Mucosa of descending colon (tissue), 3 donors: ENCODE results near the gene OLFM1. TPM values are rescaled to one million over a fixed set of nuclear protein-coding genes. Genes with fewer than 3 reads are reported as not detected.

ENCODE experiments used
- ATAC-seq: fragments of 200-7000 bp; cut with Tn5 transposase; one replicate; pipeline ENCODE4 v1.9.1; 2020; ENCODE audit warnings: mild to moderate bottlenecking, moderate library complexity
- DNase-seq, 3 donors: peaks; one replicate each; pipeline ENCODE4 v3.0.0-alpha.2; 2020
- H3K36me3 ChIP-seq: fragments of 200-600 bp; one replicate; pipeline ENCODE4 v1.8.0; 2021; ENCODE audit warnings: low read depth, mild to moderate bottlenecking
- H3K4me1 ChIP-seq: fragments of 200-600 bp; one replicate; pipeline ENCODE4 v1.8.0; 2021; ENCODE audit warnings: low read depth, mild to moderate bottlenecking
- H3K4me3 ChIP-seq: fragments of 200-600 bp; one replicate; pipeline ENCODE4 v1.8.0; 2021; ENCODE audit warnings: mild to moderate bottlenecking
- H3K9me3 ChIP-seq: fragments of 200-600 bp; one replicate; pipeline ENCODE4 v1.8.0; 2021; ENCODE audit warnings: mild to moderate bottlenecking
- CTCF ChIP-seq: fragments of 200-600 bp; IDR thresholded peaks from one replicate; pipeline ENCODE4 v1.8.0; 2022; ENCODE audit warnings: antibody characterized with exemption, mild to moderate bottlenecking
- intact Hi-C, 2 donors: fragments of 100-400 bp; cut with DNase I in 1 of 2; cut with micrococcal nuclease in 1 of 2; formaldehyde crosslinking; loops; one replicate each; pipeline versions ENCODE4 v1.11.0 to v1.11.1; 2022; cut with DNase I, micrococcal nuclease
- total RNA-seq, 3 donors: library from RNA; stranded (reverse); fragmentation: NEBNext Ultra II Directional in 2 of 3; extraction: Animal tissue kit (Norgen Biotek cat#: 25700) in 2 of 3; gene quantifications; one replicate each; pipeline versions ENCODE4 v1.2.1 to v1.2.4, GENCODE V29; 2021 to 2023
- donor health status: DM: no; HTN: no; CAD: no; lungs with moderate emphysema.
- donor health status: DM: no; HTN: no; CAD: no.
- donor health status: DM: no; HTN: yes; CAD: no.

OLFM1 gene
- total RNA-seq, 3 donors from 2014 or later, result 4.6 to 17.7 (median 13.9) TPM

DNA sequence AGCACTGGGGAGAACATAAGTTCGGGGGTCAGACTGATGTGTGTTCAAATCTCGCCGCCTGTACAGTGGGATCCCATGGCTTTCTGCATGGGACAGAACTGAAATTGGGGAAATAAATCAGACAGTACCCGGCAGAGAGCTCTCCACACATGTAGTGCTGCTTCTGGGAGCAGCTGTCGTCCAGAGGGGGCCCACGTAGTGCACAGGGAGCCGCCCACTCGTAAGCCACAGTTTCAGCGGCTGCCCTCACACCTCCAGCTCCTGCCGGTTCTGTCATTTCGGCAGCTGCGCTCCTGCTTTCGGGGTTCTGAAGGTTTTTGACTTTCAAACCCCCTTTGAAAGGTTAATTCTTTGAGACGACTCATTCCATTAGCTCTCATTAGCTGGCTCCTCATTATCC lies 83.1 kb downstream of the OLFM1 start:
- Histone ChIP-seq H3K4me1 (no peaks in the 10 kb centered on the region), H3K36me3 (no peaks in the 10 kb centered on the region), H3K4me3 (no peak overlapping the region), H3K9me3 (no peaks in the 10 kb centered on the region)
- DNase-seq (no peak), ATAC-seq (no peak)
- no peak for TF ChIP-seq CTCF
- intact Hi-C loops, result loop anchor here in 1 of 2 donors (10.0 kb wide), 1 partner anchor 64 kb away; no protein-coding TSS in a partner anchor

Other genes with a start within 250 kb of the OLFM1 start
- not detected for gene FCN2, start 206.9 kb upstream of the OLFM1 start, total RNA-seq
- gene FCN1, start 169.8 kb upstream of the OLFM1 start, total RNA-seq, result 1 to 10 TPM in 2 of 3 donors, under 1 TPM in 1; 0.46 to 6.0 (median 3.3) TPM